Right lobe of liver (tissue), 6 donors: Measurements from ENCODE around the gene DOCK2. TPM values are rescaled to one million over a fixed set of nuclear protein-coding genes. Genes with fewer than 3 reads are reported as not detected.

Experiments
- ATAC-seq, 4 donors: fragments of 200-7000 bp; cut with Tn5 transposase; one replicate each; pipeline ENCODE4 v1.9.1; 2020; ENCODE audit warnings: mild to moderate bottlenecking in 4 of 4, moderate library complexity in 4 of 4
- DNase-seq, 3 donors: peaks; one replicate each; pipeline ENCODE4 v3.0.0-alpha.2; 2020
- H3K27ac ChIP-seq, 3 donors: fragments of 200-600 bp; one replicate each; pipeline ENCODE4 v1.8.0; 2022
- H3K27me3 ChIP-seq, 2 donors: fragments of 200-600 bp; one replicate each; pipeline ENCODE4 v1.8.0; 2022
- H3K36me3 ChIP-seq, 4 donors: fragments of 200-600 bp; sonication (generic) in 1 of 4; one replicate each; pipeline versions ENCODE4 v1.5.1 to v1.8.0; 2017 to 2022; ENCODE audit warnings: control low read depth in 1 of 4
- H3K4me1 ChIP-seq, 4 donors: fragments of 200-600 bp; sonication (generic) in 1 of 4; one replicate each; pipeline versions ENCODE4 v1.5.1 to v1.8.0; 2017 to 2022; ENCODE audit warnings: control low read depth in 1 of 4
- H3K4me3 ChIP-seq, 3 donors: fragments of 200-600 bp; one replicate each; pipeline ENCODE4 v1.8.0; 2022
- H3K9me3 ChIP-seq, 4 donors: fragments of 200-600 bp; sonication (generic) in 1 of 4; one replicate each; pipeline versions ENCODE4 v1.5.1 to v1.8.0; 2017 to 2022; ENCODE audit warnings: control low read depth in 1 of 4
- POLR2A ChIP-seq: fragments of 450-650 bp; IDR thresholded peaks from one replicate; pipeline ENCODE4 v1.6.1; 2017; ENCODE audit warnings: antibody characterized with exemption, mild to moderate bottlenecking
- WGBS: methylation state at CpG from one replicate; pipeline ENCODE4 v1.1.6; 2018; ENCODE audit warnings: low coverage, low lambda C conversion rate; ENCODE audit not compliant: insufficient coverage; ENCODE audit errors: missing lambda C conversion rate; 5-methylcytosine and 5-hydroxymethylcytosine counted together
- intact Hi-C, 2 donors: fragments of 100-400 bp; cut with DNase I; formaldehyde crosslinking; loops; one replicate each; pipeline versions ENCODE4 v1.11.2 to v1.14.1; 2022
- total RNA-seq, 6 experiments: library from RNA; depleted of rRNA in 2 of 6; stranded (reverse); fragments of >200 nt in 2 of 6; fragmentation: NEBNext Ultra II Directional in 3 of 6; extraction: Animal tissue kit (Norgen Biotek cat#: 25700) in 3 of 6; gene quantifications; one replicate each; pipeline versions ENCODE4 v1.1.0 to v1.2.4, GENCODE V29; 2016 to 2023
- TF ChIP-seq, protein P1 (sequence below), 4 donors: fragments of 200-600 bp in 3 of 4; fragments of 450-650 bp in 1 of 4; IDR thresholded peaks; one replicate each; pipeline versions ENCODE4 v1.5.1 to v1.8.0; 2016 to 2022; ENCODE audit warnings: antibody characterized with exemption in 4 of 4, mild to moderate bottlenecking in 2 of 4
- donor health status: DM: no; HTN: yes; CAD: no.
- donor health status: DM: no; HTN: no; CAD: no.
- donor health status: DM: no; HTN: no; CAD: no.
- donor health status: DM: no; HTN: yes; CAD: no.
- donor health status: DM: no; HTN: yes; CAD: no.

DOCK2 gene
- total RNA-seq, 6 experiments from 2014 or later: 5.0 to 14.5 (median 7.4) TPM

GRCh38 chr5:169627551-169627950, 9.5 kb upstream of the DOCK2 start:
- no peak overlapping the region for H3K27ac ChIP-seq
- no peaks in the 10 kb centered on the region for H3K9me3 ChIP-seq
- intact Hi-C loops: no loop called here
- no peaks in the 10 kb centered on the region for H3K36me3 ChIP-seq
- TF ChIP-seq, protein P1, sequence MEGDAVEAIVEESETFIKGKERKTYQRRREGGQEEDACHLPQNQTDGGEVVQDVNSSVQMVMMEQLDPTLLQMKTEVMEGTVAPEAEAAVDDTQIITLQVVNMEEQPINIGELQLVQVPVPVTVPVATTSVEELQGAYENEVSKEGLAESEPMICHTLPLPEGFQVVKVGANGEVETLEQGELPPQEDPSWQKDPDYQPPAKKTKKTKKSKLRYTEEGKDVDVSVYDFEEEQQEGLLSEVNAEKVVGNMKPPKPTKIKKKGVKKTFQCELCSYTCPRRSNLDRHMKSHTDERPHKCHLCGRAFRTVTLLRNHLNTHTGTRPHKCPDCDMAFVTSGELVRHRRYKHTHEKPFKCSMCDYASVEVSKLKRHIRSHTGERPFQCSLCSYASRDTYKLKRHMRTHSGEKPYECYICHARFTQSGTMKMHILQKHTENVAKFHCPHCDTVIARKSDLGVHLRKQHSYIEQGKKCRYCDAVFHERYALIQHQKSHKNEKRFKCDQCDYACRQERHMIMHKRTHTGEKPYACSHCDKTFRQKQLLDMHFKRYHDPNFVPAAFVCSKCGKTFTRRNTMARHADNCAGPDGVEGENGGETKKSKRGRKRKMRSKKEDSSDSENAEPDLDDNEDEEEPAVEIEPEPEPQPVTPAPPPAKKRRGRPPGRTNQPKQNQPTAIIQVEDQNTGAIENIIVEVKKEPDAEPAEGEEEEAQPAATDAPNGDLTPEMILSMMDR (IDR thresholded peaks at IDR 0.05): no peak
- no peak for TF ChIP-seq POLR2A
- H3K4me3 ChIP-seq: no peak overlapping the region
- 63% methylated on average over 3 of the region's 3 CpGs for WGBS
- DNase-seq (no peak), ATAC-seq (no peak)
- H3K27me3 ChIP-seq: no peaks in the 10 kb centered on the region
- no peaks in the 10 kb centered on the region for H3K4me1 ChIP-seq

GRCh38 chr5:169628892-169629291, 8.2 kb upstream of the DOCK2 start:
- Histone ChIP-seq H3K9me3 (no peaks in the 10 kb centered on the region), H3K27me3 (no peaks in the 10 kb centered on the region), H3K4me1 (no peaks in the 10 kb centered on the region), H3K36me3 (no peaks in the 10 kb centered on the region), H3K27ac (no peak overlapping the region), H3K4me3 (no peak overlapping the region)
- ATAC-seq (no peak), DNase-seq (no peak)
- WGBS: 61% methylated on average over 2 of the region's 2 CpGs
- TF ChIP-seq, protein P1 (IDR thresholded peaks at IDR 0.05): no peak
- no peak for TF ChIP-seq POLR2A
- intact Hi-C loops: no loop called here

GRCh38 chr5:169629847-169630548, 7.1 kb upstream of the DOCK2 start:
- no peak for ATAC-seq
- intact Hi-C loops: no loop called here
- DNase-seq: no peak
- H3K4me1 ChIP-seq: no peaks in the 10 kb centered on the region
- no peaks in the 10 kb centered on the region for H3K9me3 ChIP-seq
- no peaks in the 10 kb centered on the region for H3K27me3 ChIP-seq
- TF ChIP-seq, protein P1 (IDR thresholded peaks at IDR 0.05): no peak
- TF ChIP-seq POLR2A: no peak
- no peaks in the 10 kb centered on the region for H3K36me3 ChIP-seq
- H3K27ac ChIP-seq: no peak overlapping the region
- no peak overlapping the region for H3K4me3 ChIP-seq
- 67% methylated on average over 6 of the region's 6 CpGs for WGBS

DNA sequence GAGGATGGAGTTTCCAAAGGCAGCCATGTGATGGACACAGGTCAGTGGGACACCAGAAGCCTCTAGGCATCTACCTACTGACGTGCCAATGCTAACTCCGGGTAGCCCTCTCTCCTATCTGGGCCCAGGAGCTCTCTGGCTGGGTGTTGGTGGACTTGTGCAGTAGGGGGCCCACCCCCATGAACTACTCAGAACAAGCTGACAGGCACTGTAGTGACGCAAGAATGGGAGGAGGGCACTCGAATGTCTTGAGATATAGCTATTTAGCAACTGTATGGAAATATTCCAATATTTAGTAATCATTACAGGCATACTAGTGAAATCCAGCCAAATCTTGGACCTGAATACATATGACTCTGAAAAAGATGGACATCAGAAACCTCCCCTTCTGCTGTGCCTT, 5.7 kb upstream of the DOCK2 start:
- no peak for ATAC-seq
- no peak for DNase-seq

More for the DNA sequence above, 5.7 kb upstream of the DOCK2 start:
- TF ChIP-seq, protein P1 (IDR thresholded peaks at IDR 0.05): no peak
- no peak for TF ChIP-seq POLR2A
- intact Hi-C loops: no loop called here
- H3K36me3 ChIP-seq: no peaks in the 10 kb centered on the region
- WGBS: 43% methylated on average over 3 of the region's 4 CpGs
- no peaks in the 10 kb centered on the region for H3K4me1 ChIP-seq
- no peaks in the 10 kb centered on the region for H3K27me3 ChIP-seq
- no peaks in the 10 kb centered on the region for H3K9me3 ChIP-seq
- H3K27ac ChIP-seq: no peak overlapping the region
- no peak overlapping the region for H3K4me3 ChIP-seq
